A673 (cell line): Measurements from ENCODE around the gene FOXK1. TPM values are rescaled to one million over a fixed set of nuclear protein-coding genes. Genes with fewer than 3 reads are reported as not detected.

Source experiments
- BruUV-seq: library from RNA; stranded (reverse); fragments of 400-500 nt; replicated peaks from 2 replicates; lab custom pipeline; 2021; lab: Mats Ljungman, UMichigan
- CTCF ChIA-PET: fragments of 300-600 bp; sonication (Branson Sonifier 250); formaldehyde crosslinking; loops from one replicate; lab custom pipeline; 2022; ENCODE audit warnings: antibody characterized with exemption; lab: Charles Lee
- POLR2A ChIA-PET: fragments of 300-600 bp; sonication (Branson Sonifier 250); formaldehyde crosslinking; loops from one replicate; lab custom pipeline; 2022; ENCODE audit warnings: antibody characterized with exemption; ENCODE audit not compliant: low non-redundant PET; lab: Charles Lee
- DNase-seq: peaks from one replicate; pipeline ENCODE4 v3.0.0-alpha.2; 2015; ENCODE audit warnings: low spot score
- H3K27ac ChIP-seq: fragments of 200-600 bp; sonication (generic); 2 replicates; pipeline ENCODE4 v1.5.1; 2016; ENCODE audit warnings: mixed run types, low read depth, mild to moderate bottlenecking, mixed read lengths, antibody characterized with exemption, low read length; ENCODE audit not compliant: poor library complexity, severe bottlenecking
- H3K27me3 ChIP-seq: fragments of 200-600 bp; sonication (generic); replicated peaks from 2 replicates; pipeline ENCODE4 v1.6.1; 2017; ENCODE audit warnings: mixed run types, low read depth, mild to moderate bottlenecking, mixed read lengths, antibody characterized with exemption, low read length; ENCODE audit not compliant: insufficient read depth, poor library complexity
- H3K36me3 ChIP-seq: fragments of 200-600 bp; sonication (generic); 2 replicates; pipeline ENCODE4 v1.6.1; 2016; ENCODE audit warnings: mixed run types, mild to moderate bottlenecking, mixed read lengths, antibody characterized with exemption, low read length; ENCODE audit not compliant: insufficient read depth, poor library complexity, severe bottlenecking
- H3K4me1 ChIP-seq: fragments of 200-600 bp; sonication (generic); 2 replicates; pipeline ENCODE4 v1.6.1; 2017; ENCODE audit warnings: mixed run types, mild to moderate bottlenecking, mixed read lengths, antibody characterized with exemption, low read length; ENCODE audit not compliant: insufficient read depth, poor library complexity, severe bottlenecking
- H3K4me3 ChIP-seq: fragments of 200-600 bp; sonication (generic); 2 replicates; pipeline ENCODE4 v1.5.1; 2016; ENCODE audit warnings: low read depth, mixed run types, mild to moderate bottlenecking, mixed read lengths, low read length; ENCODE audit not compliant: poor library complexity, severe bottlenecking
- H3K9me3 ChIP-seq: fragments of 200-600 bp; sonication (generic); 2 replicates; pipeline ENCODE4 v1.6.1; 2016; ENCODE audit warnings: mixed run types, low read depth, mild to moderate bottlenecking, mixed read lengths, antibody characterized with exemption, low read length; ENCODE audit not compliant: poor library complexity, severe bottlenecking
- EZH2 ChIP-seq: fragments of 200-600 bp; sonication (generic); IDR thresholded peaks from 2 replicates; pipeline ENCODE4 v1.6.1; 2017; ENCODE audit warnings: borderline replicate concordance, low read depth, mild to moderate bottlenecking, mixed read lengths, antibody characterized with exemption, low read length; ENCODE audit not compliant: poor library complexity, severe bottlenecking
- intact Hi-C: fragments of 100-400 bp; cut with micrococcal nuclease; formaldehyde crosslinking; loops from one replicate; pipeline ENCODE4 v1.10.0; 2022; ENCODE audit not compliant: unreplicated experiment
- total RNA-seq: library from RNA; stranded (reverse); gene quantifications from 2 replicates; pipeline ENCODE4 v1.2.3, GENCODE V29; 2021
- TF ChIP-seq, protein P1 (sequence below): fragments of 300-800, 200-600 bp; sonication (generic); conservative IDR thresholded peaks from 2 replicates; pipeline ENCODE4 v1.5.1; 2017; ENCODE audit warnings: low read depth, mild to moderate bottlenecking, antibody characterized with exemption, low read length, moderate library complexity, mixed read lengths

FOXK1 gene
- total RNA-seq, 1 experiment from 2014 or later, result 43.8 TPM

DNA sequence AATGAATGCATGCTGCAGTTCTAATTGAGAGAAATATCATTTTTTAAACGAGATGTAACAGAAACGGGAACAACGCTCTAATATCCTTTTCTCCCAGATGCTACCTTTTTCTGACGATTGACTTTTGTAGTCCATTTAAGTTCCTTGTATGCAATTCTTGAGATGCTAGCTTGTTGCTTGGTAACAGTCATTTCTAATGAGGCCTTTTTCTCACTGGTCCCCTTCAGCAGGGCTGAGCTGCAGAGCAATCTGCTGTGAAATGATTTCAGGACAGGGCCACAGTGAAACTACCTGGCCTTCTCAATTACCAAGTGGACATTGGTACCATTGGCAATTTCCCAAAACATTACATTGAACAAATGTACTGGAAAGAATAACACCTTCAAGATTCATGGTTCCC is 26.2 kb upstream of the FOXK1 start:
- ChIA-PET CTCF (no interaction called here), POLR2A (no interaction called here)
- peaks cover 6% of the 10 kb centered on the region for H3K4me1 ChIP-seq
- H3K27ac ChIP-seq, result no peak overlapping the region
- no peak for DNase-seq
- no peak overlapping the region for H3K4me3 ChIP-seq
- H3K36me3 ChIP-seq, result no peaks in the 10 kb centered on the region
- no TSS peak for BruUV-seq
- H3K9me3 ChIP-seq, result peaks cover 11% of the 10 kb centered on the region
- H3K27me3 ChIP-seq, result no peaks in the 10 kb centered on the region
- intact Hi-C loops, result no loop called here
- TF ChIP-seq EZH2, result no peak
- TF ChIP-seq, protein P1, sequence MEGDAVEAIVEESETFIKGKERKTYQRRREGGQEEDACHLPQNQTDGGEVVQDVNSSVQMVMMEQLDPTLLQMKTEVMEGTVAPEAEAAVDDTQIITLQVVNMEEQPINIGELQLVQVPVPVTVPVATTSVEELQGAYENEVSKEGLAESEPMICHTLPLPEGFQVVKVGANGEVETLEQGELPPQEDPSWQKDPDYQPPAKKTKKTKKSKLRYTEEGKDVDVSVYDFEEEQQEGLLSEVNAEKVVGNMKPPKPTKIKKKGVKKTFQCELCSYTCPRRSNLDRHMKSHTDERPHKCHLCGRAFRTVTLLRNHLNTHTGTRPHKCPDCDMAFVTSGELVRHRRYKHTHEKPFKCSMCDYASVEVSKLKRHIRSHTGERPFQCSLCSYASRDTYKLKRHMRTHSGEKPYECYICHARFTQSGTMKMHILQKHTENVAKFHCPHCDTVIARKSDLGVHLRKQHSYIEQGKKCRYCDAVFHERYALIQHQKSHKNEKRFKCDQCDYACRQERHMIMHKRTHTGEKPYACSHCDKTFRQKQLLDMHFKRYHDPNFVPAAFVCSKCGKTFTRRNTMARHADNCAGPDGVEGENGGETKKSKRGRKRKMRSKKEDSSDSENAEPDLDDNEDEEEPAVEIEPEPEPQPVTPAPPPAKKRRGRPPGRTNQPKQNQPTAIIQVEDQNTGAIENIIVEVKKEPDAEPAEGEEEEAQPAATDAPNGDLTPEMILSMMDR, result no peak

DNA sequence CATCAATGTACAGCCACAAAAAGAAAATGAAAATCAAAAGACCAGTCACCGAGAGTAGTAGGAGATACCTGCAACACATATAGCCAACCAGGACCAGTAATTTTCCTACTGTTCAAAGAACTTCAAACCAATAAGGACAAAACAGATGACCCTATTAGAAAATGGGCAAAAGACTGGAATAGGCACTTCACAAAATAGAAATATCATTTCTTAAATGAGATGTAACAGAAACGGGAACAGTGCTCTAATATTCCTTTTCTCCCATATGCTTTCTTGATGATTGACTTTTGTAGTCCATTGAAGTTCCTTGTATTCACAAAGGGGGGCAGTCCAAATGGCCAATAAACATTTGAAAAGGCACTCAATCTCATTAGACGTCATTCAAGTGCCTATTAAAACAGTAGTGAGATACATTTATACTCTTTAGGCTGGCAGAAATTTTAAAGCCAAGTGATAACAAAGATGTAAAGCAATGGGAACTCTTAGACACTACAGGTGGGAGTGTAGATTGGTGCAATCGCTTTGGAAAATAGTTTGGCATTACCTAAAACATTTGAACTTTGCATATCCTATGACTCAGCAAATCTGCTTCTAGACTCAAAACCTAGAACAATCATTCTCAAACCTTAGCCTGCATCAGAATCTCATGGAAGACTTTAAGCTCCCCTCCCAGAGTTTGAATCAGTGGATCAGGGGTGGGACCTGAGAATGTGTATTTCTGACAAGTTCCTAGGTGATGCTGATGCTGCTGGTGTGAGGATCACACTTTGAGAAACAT is 24.3 kb upstream of the FOXK1 start:
- Histone ChIP-seq H3K9me3 (peaks cover 11% of the 10 kb centered on the region), H3K36me3 (no peaks in the 10 kb centered on the region), H3K27ac (no peak overlapping the region), H3K4me1 (peaks cover 5% of the 10 kb centered on the region), H3K4me3 (no peak overlapping the region), H3K27me3 (no peaks in the 10 kb centered on the region)
- CTCF ChIA-PET, result no interaction called here
- no peak for TF ChIP-seq EZH2
- TF ChIP-seq, protein P1, result no peak
- BruUV-seq, result no TSS peak
- POLR2A ChIA-PET, result no interaction called here
- intact Hi-C loops, result no loop called here
- DNase-seq, result no peak

- Histone ChIP-seq H3K4me3 (no peak overlapping the region), H3K4me1 (peaks cover 5% of the 10 kb centered on the region), H3K9me3 (peaks cover 11% of the 10 kb centered on the region), H3K27ac (no peak overlapping the region), H3K27me3 (no peaks in the 10 kb centered on the region), H3K36me3 (no peaks in the 10 kb centered on the region)
- ChIA-PET POLR2A (no interaction called here), CTCF (interaction anchor here (0.9 kb wide), 1 partner anchor 54 kb away, joined by 3 read pairs; no protein-coding TSS in a partner anchor)
- intact Hi-C loops, result no loop called here
- TF ChIP-seq, protein P1, result peak; percentile 38
- no peak for TF ChIP-seq EZH2
- peak; percentile 44 for DNase-seq
- no TSS peak for BruUV-seq
These were observed 22.4 kb upstream of the FOXK1 start for GRCh38 chr7:4659551-4660286.
